Measurements from ENCODE around the gene SLC1A2. TPM values are rescaled to one million over a fixed set of nuclear protein-coding genes. Genes with fewer than 3 reads are reported as not detected.

The SLC1A2 gene
- total RNA-seq, 2 donors from 2014 or later = 7.1 to 13.5 TPM

DNA sequence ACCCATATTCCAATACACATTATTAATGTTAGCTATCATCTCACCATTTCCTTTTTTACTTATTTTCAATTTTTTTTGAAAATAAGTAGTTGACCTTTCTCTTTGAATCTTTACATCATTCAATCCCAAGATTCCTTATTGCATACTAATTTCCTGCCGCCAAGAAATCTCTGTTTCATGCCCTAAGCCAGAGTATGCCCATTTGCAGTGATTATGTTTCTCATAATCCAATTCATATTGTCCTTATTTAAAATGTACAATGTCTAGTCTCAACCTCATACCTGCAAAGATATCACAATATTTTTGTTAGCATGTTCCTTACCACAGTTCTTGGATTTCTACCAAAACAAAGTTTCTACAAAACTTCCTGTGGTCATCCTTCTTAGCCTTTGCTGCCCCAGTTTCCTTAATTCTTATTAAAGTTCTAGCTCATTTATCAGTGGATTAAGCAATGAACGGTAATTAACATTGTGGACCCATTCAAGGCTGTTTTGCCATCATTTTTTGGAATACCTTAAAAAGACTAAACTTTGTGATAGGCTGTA, 205.1 kb downstream of the SLC1A2 start:
- WGBS, 2 experiments (ENCODE audit: insufficient coverage in 1 of 2, insufficient read length in 1 of 2) = 83 to 89% methylated on average over 2 of the region's 2 CpGs
- TF ChIP-seq, protein P1, sequence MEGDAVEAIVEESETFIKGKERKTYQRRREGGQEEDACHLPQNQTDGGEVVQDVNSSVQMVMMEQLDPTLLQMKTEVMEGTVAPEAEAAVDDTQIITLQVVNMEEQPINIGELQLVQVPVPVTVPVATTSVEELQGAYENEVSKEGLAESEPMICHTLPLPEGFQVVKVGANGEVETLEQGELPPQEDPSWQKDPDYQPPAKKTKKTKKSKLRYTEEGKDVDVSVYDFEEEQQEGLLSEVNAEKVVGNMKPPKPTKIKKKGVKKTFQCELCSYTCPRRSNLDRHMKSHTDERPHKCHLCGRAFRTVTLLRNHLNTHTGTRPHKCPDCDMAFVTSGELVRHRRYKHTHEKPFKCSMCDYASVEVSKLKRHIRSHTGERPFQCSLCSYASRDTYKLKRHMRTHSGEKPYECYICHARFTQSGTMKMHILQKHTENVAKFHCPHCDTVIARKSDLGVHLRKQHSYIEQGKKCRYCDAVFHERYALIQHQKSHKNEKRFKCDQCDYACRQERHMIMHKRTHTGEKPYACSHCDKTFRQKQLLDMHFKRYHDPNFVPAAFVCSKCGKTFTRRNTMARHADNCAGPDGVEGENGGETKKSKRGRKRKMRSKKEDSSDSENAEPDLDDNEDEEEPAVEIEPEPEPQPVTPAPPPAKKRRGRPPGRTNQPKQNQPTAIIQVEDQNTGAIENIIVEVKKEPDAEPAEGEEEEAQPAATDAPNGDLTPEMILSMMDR (conservative IDR thresholded peaks at IDR 0.05) = no peak
- Histone ChIP-seq H3K36me3 (ENCODE audit: control insufficient read depth, insufficient read depth, low read length) (no peaks in the 10 kb centered on the region), H3K27ac (ENCODE audit: low read depth, low read length) (no peak overlapping the region), H3K4me3 (ENCODE audit: low read length) (no peak overlapping the region), H3K27me3 (ENCODE audit: control insufficient read depth, insufficient read depth, low read length, poor library complexity, severe bottlenecking) (no peaks in the 10 kb centered on the region), H3K9ac (ENCODE audit: extremely low read depth, low read length, poor library complexity, severe bottlenecking) (no peak overlapping the region), H3K9me3 (ENCODE audit: control insufficient read depth, low read length) (peaks cover 5% of the 10 kb centered on the region), H3K4me1 (ENCODE audit: control insufficient read depth, insufficient read depth, low read length) (no peaks in the 10 kb centered on the region)
- H3K27ac Mint-ChIP-seq = no peak overlapping the region
- peaks cover 10% of the 10 kb centered on the region for H3K4me1 Mint-ChIP-seq
- no peak for DNase-seq
- H3K4me3 Mint-ChIP-seq = no peak overlapping the region
- no peaks in the 10 kb centered on the region for H3K36me3 Mint-ChIP-seq (ENCODE audit: low read depth)
- peaks cover 11% of the 10 kb centered on the region for H3K27me3 Mint-ChIP-seq (ENCODE audit: insufficient read depth)
- peaks cover 5% of the 10 kb centered on the region for H3K9me3 Mint-ChIP-seq

DNA sequence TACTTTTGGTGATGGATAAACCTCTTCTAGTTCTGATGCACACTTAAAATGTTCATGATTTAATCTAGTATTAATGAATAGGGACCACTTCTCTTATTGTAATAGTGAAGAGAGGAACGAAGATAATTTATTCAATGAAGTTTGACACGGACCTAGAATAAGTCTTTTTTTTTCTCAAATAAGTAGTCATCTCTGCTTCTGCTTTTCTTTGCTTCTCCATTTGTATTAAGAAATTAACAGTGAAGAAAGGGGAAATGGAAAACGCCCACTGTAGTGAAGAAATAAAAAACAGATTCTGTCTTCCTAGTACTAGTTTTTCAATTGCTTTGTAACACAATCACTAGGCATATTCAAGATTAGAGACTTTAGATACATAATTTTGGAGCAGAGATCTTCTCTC, 207.4 kb downstream of the SLC1A2 start:
- Mint-ChIP-seq H3K27ac (no peak overlapping the region), H3K36me3 (ENCODE audit: low read depth) (no peaks in the 10 kb centered on the region), H3K27me3 (ENCODE audit: insufficient read depth) (no peaks in the 10 kb centered on the region), H3K4me1 (peaks cover 7% of the 10 kb centered on the region), H3K4me3 (no peak overlapping the region), H3K9me3 (peaks cover 5% of the 10 kb centered on the region)
- Histone ChIP-seq H3K27ac (ENCODE audit: low read depth, low read length) (no peak overlapping the region), H3K27me3 (ENCODE audit: control insufficient read depth, insufficient read depth, low read length, poor library complexity, severe bottlenecking) (no peaks in the 10 kb centered on the region), H3K9me3 (ENCODE audit: control insufficient read depth, low read length) (peaks cover 5% of the 10 kb centered on the region), H3K36me3 (ENCODE audit: control insufficient read depth, insufficient read depth, low read length) (no peaks in the 10 kb centered on the region), H3K4me3 (ENCODE audit: low read length) (no peak overlapping the region), H3K4me1 (ENCODE audit: control insufficient read depth, insufficient read depth, low read length) (no peaks in the 10 kb centered on the region), H3K9ac (ENCODE audit: extremely low read depth, low read length, poor library complexity, severe bottlenecking) (no peak overlapping the region)
- TF ChIP-seq, protein P1 (conservative IDR thresholded peaks at IDR 0.05) = no peak
- WGBS, 2 experiments (ENCODE audit: insufficient coverage in 1 of 2, insufficient read length in 1 of 2) = 83 to 100% methylated on average over 1 to 2 of the region's 3 CpGs
- DNase-seq = no peak

DNA sequence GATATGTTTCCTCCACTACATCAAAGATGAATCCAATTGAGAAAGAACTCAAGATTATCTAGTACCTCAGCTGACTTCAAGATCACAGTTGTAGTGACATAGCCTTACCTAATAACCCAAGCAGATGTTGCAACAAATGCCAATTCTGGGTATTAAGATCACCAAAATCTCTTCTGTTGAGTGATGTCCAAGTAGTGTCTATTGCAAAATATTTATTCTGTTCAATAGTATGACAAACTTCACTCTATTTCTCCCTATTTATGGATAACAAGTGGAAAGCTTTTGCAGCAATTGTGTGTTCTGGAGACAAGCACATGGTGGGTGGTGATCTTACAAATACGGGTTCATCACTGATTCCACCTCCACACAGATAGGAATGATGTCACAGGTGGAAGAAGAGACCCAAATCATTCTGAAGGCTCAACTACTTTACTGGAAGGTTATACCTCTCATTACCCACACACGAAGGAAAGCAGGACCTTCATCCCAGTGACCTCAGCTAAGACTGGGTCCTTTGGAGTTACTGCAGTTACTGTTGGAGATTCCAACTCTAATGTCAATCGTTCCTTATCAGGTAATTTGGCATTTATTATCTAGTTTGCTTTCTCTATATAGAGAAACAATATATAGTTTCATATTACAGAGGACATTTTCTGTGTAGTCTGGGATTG, 208.3 kb downstream of the SLC1A2 start:
- Mint-ChIP-seq H3K36me3 (ENCODE audit: low read depth) (no peaks in the 10 kb centered on the region), H3K4me3 (no peak overlapping the region), H3K4me1 (peaks cover 4% of the 10 kb centered on the region), H3K27me3 (ENCODE audit: insufficient read depth) (no peaks in the 10 kb centered on the region), H3K27ac (no peak overlapping the region), H3K9me3 (peaks cover 5% of the 10 kb centered on the region)
- TF ChIP-seq, protein P1 (conservative IDR thresholded peaks at IDR 0.05) = no peak
- Histone ChIP-seq H3K27me3 (ENCODE audit: control insufficient read depth, insufficient read depth, low read length, poor library complexity, severe bottlenecking) (no peaks in the 10 kb centered on the region), H3K9me3 (ENCODE audit: control insufficient read depth, low read length) (peaks cover 5% of the 10 kb centered on the region), H3K4me3 (ENCODE audit: low read length) (no peak overlapping the region), H3K27ac (ENCODE audit: low read depth, low read length) (no peak overlapping the region), H3K4me1 (ENCODE audit: control insufficient read depth, insufficient read depth, low read length) (no peaks in the 10 kb centered on the region), H3K36me3 (ENCODE audit: control insufficient read depth, insufficient read depth, low read length) (no peaks in the 10 kb centered on the region), H3K9ac (ENCODE audit: extremely low read depth, low read length, poor library complexity, severe bottlenecking) (no peak overlapping the region)
- no peak for DNase-seq
- 83 to 94% methylated on average over 1 to 2 of the region's 3 CpGs for WGBS, 2 experiments (ENCODE audit: insufficient coverage in 1 of 2, insufficient read length in 1 of 2)
